GM12872 (cell line): Measurements from ENCODE around the gene SUPT3H.

ENCODE experiments used
- CTCF ChIP-seq: IDR thresholded peaks from 3 replicates; pipeline ENCODE4 v1.5.1; 2011; ENCODE audit warnings: low read depth, mild to moderate bottlenecking, low read length, moderate library complexity; ENCODE audit not compliant: insufficient read depth

SUPT3H gene

GRCh38 chr6:45184937-45185336, 192.8 kb downstream of the SUPT3H start:
- no peak for TF ChIP-seq CTCF

DNA sequence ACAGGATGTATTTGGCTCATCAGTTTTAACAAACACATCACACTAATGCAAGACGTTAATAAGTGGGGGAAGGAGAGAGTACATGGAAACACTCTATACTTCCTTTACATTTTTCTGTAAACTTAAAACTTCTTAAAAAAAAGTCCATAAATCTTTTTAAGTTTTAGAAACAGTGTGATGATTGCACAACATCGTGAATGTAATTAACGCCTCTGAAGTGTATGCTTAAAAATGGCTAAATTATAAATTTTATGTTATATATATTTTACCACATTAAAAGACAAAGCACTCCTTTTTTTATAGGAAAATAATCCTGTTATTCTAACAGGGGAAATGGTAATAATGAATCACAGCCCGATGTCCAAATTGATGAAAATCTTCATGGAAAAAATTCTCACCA, 193.7 kb downstream of the SUPT3H start:
- TF ChIP-seq CTCF, result no peak

DNA sequence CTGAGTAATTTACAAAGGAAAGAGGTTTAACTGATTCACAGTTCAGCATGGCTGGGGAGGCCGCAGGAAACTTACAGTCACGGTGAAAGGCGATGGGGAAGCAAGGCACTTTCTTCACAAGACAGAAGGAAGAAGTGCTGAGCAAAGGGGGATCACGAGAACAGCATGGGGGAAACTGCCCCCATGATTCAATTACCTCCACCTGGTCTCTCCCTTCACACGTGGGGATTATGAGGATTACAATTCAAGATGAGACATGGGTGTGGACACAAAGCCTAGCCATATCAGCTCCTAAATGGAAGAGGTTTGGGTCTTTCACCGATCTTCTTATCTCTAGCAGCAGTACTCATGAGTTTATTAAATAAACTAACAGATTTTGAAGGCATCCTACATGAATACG, 202.5 kb downstream of the SUPT3H start:
- no peak for TF ChIP-seq CTCF

DNA sequence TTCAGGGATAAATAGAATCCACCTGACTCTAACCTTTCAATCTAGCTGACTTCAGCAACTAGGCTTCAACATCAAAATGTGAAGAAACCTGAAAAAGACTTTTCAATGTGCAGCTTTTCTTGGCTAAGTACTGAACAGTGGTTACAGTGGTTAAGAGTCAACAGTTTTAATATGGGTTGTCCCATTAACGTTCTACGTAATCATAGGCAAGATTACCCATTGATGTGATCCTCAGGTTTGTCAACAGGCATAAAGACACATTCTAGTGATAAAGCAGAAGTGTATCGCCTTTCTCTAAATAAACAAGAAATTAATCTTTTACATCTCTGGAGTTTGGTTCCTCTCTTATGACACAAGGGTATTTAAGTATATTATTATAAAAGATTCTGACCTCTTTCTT, 203.7 kb downstream of the SUPT3H start:
- TF ChIP-seq CTCF, result no peak

DNA sequence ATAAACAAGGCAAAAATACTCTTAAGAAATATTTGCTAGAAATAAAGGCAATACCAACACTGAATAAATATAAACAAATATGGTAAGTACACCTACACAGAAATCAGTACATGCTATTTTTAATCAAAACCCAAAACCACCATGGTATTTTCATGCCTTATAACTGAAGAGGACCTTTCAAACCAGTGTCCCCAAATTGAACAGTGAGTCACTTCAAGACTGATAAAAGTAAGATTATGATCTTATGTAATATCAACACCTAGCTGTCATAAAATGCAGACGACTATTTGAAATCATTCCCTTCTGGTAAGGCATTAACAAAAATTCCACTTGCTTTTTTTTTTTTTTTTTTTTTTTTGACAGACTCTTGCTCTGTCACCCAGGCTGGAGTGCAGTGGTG, 206.4 kb downstream of the SUPT3H start:
- TF ChIP-seq CTCF, result no peak

- TF ChIP-seq CTCF, result no peak
Measured at GRCh38 chr6:45170309-45170708, 207.4 kb downstream of the SUPT3H start.

DNA sequence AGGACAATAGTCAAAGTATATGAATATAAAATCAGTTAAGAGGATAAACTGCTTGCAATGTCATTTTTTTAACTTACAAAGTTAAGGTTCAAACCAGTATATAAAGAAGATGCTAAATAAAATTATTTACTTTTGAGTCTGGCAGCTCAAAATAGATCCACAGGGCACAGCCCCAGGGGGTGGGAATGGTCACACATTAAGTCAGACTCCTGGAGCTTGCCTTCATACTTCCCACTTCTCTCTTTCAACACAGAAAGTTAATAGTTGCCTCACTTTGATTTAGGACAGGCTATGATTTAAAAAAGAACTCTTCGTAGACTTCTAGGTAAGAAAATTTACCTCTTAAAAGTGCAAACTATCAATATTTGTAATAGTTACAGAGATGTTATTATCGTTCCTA, 207.9 kb downstream of the SUPT3H start:
- TF ChIP-seq CTCF, result no peak

DNA sequence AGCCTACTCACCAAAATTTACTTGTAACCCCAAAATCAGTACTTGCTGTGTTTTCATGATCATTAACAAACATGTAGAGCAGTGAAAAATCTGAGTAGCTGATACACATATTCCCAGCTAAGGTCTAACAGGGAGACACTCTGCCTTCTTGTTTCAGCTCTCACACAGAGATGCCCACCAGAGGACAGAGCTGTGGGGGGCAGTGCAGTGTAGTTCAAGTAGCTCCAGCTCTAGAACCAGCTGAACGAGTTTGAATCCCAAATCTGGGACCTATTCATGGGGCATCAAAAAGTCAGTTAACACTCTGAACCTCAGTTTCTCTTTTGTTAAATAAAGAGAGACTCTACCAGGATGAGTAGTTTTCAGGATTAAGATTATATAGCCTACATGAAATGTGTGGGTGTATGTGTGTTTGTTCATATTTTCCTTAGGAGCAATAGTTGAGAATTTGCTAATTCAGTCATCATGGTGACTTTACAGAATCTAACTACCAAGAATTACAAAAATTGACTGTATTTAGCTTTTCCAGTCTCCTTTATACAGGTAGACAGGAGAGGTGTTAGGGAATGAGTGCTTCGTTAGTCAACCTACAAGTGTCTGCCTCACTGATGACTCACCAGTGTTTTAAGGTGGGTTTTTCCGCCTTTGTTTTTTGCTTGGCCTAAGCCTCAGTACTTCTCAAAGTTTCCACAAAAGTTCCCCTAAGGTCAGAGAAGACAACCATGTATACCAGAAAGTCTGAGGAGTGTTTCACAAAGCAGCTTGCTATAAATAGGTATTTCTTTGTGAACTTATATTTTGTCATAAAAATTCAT, 213.6 kb downstream of the SUPT3H start:
- TF ChIP-seq CTCF, result no peak
